HG03135 (cell line): Measurements from ENCODE around the gene C1orf74.
"Not testable (repeated sequence)": the region's sequence is repeated elsewhere in the genome, so short reads cannot be mapped to it uniquely, and the experiment has no call there.

ENCODE experiments used
- ATAC-seq: cut with Tn5 transposase; IDR thresholded peaks from one replicate; pipeline ENCODE4 v1.9.1; 2021; ENCODE audit warnings: mild to moderate bottlenecking, moderate library complexity; ENCODE audit not compliant: unreplicated experiment

C1orf74 gene

DNA sequence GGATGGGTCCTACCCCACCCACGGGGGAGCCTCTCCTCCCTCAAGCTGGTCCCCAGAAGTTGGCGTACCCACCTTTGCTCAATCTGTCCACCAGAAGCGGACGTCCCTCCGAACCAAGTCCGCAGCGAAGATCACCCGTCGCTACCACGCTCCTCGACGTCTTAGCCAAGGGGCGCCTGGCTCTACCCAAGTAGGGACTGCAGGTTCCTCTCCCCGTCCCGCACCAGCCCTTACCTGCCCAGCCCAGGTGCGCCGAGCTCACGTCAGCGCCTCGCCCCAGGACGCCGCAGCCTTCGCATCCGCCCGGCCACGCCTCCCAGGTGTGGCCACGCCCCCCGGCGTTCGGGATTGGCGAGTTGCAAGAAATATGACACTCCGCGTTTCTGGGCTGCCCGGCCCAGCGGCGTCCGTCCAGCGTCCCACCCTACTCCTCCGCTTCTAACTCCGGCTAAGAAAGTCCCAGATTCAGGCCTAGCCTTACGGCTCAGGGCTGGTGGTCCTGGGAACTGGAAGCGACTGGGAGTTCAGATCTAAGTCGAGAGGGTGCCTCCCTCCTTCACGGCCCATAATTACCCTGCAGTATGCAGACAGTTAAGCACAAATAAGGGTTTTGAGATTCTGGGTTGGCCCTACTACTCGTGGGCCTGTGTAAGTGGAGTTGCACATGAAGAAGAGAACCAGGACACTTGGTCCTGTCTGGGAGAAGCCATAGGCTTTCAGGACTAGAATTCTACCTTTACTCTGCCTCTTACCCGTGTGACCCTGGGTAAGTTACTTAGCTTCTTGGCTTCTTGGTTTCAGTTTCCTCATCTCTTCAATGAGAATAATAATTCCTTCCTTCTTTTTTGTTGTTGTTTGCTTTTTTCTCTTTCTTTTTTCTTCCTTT, 21.8 kb upstream of the C1orf74 start, which contains the start of gene IRF6:
Gene IRF6, minus strand, starts transcription at position 268 of the 886 bp plus-strand sequence. CDS start 4,729 bp downstream, outside the sequence.
- ATAC-seq = peak; percentile 96

DNA sequence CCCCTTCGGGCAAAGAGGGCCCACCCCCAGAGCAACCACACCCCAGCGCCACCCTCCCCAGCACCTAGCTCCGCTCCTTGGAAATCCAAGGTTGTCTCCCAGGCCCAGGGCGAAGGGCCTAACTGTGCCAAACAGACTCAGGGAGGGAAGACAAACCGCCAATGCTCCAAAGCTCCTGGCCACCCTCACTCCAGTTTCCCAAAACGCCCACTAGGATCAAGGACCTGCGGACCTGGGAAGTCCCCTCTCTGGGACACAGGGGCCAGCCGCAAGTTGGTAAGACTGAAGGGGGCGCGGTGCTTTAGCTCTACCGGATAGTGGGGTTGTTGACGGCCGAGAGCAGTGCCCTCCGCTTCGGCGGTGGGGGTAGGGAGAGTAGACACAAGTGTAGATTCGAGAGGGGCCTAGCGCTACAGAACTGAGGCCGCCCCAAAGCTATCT, 21.0 kb upstream of the C1orf74 start:
- no peak for ATAC-seq

DNA sequence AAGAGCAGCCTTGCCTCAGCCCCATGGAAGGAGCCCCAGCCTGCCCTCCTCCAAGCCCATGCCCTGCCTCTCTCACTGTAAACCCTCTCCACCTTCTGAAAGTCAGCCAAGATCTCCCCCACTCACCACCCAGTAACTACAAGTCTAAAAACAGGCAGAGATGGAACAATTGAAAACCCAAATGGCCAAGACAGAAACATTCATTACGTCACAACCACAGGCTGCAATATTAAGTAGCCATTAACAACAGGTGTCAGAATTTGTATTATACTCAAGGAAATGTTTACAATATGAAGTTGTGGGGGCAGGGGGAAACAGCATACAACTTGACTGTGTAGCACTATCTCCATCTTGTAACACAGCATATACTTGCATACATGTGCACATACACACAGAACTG, 19.2 kb upstream of the C1orf74 start:
- ATAC-seq = no peak

DNA sequence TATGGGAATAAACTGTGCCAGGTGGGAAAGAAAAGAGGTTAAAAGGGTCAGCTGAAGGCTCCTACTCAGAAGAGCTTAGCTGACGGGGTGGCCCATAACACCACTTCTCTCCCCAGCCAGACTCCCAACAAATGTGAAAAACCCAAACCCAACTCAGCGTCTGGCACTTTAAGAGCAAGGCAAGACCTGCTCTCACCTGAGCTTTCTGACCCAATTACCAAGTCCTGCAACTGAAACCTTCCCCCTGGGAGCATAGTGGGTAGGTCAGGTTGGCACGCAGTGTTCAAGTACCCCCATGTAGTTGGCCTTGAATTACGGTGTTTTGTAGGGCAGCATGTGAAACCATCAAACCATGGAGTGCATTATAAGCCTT, 18.4 kb upstream of the C1orf74 start:
- ATAC-seq = no peak

DNA sequence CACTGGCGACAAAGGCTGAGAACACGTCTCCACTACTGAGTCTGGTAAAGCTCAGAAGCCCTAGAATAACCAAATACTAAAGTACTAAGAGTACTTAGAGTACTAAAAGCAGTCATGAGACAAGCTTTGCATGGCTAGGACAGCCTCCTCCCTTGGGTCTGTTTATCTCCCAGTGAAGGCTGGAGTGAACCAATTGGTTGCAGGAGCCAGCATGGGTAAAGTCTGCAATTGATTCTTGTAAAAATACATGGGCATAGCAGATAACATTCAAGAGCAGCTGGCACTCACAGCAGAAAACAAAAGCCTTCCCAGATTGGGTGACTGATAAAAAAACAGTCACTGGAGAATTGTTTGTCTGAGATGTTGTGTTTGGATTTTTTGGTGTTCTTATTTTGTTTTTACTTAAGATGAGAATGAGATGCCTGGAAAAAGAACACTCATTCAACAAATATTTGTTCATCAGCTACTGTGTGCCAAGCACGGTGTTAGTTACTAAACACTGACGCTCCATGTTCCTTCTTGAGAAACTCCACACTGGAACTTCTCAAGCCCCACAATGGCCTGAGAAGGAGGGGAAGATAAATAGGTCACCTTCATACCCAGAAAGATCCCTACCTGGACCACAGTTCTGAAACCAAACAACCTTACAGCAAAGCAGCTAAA, 17.9 kb upstream of the C1orf74 start:
- ATAC-seq = no peak

DNA sequence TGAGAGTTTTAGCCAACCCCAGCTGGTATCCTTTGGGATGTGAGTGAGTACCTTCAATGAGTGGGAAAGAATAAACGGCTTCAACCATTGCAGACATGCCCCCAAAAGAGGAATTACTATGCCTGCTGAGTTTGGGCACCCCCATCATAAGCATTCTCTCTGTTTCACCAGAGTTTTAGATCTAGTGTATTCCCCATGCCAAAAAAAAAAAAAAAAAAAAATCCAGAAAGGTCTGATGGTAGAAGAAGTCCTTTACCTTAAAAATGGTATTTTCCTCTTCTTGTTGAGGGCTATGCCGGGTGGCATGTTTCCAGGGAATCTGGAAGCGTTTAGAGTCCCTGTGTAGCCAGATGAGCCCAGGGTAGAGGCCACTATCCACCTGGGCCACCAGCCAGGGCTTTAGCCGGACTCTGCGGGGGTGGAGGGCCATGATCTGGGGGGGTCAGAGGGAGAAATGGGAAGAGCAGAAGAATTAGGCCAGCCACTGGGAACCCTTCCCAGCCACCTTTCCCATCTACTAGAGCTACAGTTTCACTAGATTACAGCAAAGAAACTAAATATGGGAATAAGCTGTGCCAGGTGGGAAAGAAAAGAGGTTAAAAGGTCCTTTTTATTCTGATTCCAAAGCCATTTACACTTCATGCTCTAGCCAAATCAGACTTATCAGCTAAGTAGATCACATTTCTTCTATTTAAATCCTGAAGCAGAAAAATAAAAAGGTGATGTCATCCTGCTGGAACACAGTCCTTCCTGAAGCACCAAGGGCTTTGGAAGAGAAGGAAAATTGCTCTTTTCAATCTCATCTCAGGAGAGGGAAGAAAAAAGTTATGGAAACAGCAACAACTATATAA, 16.9 kb upstream of the C1orf74 start:
- no peak for ATAC-seq

DNA sequence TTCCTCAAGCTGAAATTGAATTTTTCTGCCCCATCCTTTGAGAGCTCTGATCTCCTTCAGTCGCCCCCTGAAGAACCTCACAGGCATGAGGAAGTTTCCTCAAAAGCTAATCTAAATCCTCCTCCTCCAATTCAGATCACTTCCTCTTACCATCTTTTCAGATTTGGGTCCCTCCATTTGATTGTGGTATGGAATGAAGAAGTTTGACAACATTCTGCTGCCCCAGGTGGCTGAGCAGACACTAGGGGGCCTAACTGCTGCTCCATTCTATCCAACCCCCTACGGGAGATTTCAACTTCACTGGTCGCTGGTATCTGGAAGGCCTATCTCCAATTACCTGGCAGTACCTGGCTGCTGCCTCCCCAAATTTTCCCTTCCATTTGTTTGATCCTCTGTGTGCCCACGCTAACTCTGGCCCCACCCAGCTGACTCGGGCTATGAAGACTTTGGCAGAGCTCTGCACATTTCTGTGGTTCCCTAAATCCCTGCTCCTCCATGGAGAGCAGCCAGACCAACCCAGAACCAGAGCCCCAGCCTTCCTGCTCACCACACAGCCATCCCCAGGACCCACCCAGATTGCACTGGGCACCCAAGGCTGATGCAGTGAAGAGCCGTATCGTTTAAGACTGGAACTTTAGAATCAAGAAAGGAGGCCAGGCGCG, 13.8 kb upstream of the C1orf74 start:
- no peak for ATAC-seq

DNA sequence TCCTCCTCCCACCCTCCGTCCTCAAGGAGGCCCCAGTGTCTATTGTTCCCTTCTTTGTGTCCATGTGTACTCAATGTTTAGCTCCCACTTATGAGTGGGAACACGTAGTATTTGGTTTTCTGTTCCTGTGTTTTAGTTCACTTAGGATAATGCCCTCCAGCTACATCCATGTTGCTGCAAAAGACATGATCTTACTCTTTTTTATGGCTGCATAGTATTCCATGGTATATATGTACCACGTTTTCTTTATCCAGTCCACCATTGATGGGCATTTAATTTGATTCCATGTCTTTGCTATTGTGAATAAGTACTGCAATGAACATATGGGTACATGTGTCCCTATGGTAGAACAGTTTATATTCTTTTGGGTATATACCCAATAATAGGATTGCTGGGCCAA, 9.4 kb upstream of the C1orf74 start:
- ATAC-seq = not testable (repeated sequence)

DNA sequence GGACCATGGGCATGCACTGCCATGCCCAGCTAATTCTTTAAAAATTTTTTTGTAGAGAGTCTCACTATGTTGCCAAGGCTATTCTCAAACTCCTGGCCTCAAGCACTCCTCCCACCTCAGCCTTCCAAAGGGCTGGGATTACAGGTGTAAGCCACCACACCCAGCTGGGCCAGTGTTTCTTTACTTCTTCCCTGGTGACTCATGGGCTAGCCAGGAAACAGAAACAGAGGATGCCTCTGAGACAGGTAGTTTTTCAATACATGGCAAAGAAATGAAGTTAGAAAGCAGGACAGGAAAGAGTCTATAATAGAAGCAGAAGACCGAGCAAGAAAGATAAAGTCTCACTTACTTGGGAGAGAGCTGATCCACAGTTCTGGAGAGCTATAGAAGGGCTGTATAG, 7.6 kb upstream of the C1orf74 start:
- no peak for ATAC-seq

DNA sequence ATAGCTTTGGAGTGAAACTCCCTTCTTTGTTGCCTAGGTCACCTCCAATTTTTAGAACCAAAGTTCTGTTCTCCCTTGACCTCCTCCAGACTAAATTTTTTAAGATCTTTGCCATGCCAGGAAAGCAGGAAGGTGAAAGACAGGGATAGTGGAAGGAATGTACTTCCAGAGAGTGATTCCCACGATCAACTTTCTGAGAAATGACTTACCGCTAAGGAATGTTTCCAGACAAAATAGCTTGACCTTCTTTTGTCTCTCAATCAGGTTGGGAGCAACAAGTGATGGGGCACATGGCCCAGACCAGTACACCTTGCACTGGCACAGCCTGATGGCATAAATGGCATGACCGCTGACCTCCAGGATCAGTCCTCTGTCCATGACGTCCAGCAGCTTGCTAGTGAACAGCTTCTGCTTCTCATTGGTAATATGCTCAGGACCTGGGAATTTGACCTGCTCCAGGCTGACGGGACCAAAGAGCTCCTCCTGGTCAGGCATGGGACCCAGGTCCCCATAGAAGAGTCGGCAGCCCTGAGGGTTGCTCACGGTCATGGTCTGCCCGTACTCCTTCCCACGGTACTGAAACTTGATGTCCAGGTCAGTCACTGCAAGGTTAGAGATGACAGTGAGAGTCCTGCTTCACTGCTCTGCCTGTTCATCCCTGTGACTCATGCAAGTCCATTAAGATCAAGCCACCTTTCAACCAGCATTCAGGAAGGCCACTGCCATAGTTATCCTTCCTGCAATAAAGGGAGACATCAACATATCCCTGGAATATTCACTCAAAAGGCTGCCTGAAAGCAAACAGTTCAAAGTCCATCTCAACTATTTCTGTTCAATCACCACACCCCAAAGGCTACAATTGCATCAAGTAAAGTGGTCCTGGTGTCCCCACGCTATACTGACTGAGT, 6.2 kb upstream of the C1orf74 start:
- ATAC-seq = no peak

DNA sequence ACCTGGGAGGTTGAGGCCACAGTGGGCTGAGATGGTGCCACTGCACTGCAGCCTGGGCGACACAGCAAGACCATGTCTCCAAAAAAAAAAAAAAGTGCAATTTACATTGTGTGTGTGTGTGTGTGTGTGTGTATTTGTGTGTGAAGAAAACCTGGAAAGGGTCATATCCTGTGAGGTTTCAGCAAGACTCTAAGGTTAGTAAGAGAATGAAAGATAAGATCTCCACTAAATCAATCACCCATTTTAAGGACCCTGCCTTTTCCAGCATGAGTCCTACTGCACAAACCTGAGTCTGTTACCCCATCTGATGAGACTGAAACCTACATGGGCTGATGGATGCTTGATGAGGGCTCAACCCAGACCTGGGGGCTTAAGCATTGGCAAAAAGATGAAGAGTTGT, 4.9 kb upstream of the C1orf74 start:
- ATAC-seq = no peak

DNA sequence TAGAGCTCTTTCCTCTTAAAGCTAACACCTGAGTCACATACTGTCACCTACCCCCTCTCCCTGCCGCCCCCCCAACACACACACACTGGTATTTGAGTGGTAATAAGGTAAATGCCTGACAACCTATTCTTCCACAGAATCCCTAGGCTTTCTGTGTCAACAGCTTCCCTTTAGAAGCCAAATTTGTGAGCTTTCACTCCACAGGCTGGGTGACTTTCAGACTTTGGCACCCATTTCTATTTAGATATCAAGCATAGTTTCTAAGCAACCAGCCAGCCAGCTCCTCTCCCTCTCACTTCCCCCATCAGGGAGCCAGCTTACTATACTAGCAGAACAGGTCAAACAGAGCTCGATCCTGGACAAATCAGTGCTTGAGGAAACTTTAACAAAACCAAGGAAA, 3.2 kb upstream of the C1orf74 start:
- no peak for ATAC-seq

DNA sequence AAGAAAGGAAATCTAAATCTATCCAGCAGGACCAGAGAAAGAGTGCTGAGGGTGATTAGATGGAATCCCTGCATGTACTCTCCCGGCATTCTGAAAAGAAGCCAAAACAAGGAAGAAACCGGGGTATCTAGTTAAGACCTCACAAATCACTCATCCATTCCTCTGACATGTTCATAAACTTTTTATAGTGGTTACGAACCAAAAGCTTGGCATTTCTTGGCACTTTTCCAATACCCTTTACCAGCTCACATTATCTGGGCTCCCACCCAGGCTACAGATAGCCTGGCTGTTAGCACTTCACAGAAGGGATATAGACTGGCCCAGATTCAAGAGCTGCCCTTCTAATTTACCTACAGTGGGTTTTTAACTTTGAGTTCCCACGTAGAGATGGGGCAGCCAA, 1.8 kb upstream of the C1orf74 start:
- no peak for ATAC-seq

DNA sequence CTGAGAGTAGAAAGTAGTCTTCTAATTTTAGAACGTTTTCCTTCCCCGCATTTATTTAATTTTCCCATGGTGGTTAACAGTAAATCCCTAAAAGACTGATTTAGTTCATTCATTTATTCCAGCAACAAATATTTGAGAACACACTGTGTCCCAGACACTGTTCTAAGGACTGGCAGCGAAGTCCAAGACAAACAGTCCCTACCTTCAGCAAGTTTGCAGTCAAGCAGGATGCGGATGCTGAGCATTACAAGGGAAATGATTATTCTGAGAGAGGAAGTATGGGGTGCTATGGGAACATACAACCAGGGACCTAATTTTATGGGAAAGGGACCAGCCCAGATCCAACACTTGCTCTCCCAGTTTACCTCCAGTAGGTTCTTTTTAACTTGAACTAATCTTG, 1.2 kb upstream of the C1orf74 start:
- no peak for ATAC-seq

DNA sequence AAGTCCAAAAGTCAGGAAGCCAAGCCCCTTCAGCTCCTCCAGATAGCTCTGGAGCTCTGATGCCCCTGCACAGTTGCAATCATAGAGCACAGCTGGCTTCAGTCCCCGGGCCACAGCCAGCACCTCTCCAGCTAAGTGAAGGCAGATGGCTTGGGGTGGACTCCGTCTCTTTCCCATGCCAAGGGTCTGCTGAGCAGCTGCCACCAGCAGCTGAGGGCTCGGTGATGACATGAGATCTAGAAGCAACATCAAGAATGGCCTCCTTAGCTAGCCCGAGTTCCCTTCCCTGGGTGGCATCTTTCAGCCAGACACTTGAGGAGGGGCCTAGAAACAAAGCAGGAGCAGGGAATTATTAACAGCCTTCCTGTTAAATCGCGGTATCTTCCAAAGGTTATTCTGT, 973 bp downstream of the C1orf74 start:
- no peak for ATAC-seq

DNA sequence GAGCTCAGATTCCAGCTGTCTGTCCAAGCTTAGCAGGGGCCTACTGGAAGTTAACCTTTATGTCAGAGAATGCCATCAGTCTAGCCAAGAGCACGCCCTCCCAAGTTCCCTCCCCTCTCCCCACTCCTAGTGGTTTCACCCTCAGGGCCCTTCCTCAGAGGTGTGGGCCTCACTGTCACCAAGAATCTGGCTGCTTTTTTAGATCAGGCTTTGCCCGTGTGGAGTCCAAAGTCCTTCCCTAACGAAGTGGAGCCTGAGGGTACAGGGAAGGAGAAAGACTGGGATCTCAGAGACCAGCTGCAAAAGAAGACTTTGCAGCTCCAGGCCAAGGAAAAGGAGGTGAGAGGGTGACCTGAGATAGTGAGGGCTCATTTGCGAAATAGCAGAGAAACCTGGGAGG, 4.1 kb downstream of the C1orf74 start:
- no peak for ATAC-seq

DNA sequence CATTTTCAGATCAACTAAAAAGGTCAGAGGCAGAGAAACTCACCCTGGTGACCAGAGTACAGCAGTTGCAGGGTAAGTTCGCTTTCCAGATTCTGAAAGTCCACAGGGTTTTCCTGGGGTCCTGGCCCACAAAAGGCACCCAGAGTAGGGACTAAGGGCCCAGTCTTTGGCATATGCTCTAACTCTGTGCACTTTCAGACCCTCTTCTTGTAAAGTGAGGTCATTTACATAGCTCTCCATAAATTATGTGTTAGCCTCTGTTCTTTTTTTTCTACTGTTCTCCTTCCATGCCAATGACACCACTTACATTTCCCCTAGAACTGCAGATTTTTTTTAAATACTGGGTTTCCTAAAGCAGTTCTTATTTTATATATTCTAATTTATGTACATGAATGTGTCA, 6.3 kb downstream of the C1orf74 start:
- no peak for ATAC-seq

DNA sequence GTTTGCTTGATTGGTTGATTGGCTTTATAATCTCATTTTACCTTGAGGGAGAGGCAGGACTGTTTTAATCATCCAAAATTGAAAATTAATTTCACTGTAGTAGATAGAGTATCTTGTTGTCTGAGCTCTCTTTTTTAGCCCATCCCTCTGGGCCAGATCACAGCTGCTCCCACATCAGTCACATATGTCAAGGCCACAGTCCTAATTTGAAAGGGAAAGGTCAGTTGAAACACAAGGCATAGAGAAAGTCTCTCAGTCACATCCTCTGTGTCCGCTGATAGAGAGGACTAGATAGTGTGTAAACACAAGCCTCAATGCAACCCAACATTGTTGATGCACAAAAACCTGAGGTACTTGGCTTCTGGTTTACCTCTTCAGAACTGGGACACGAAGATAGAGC, 6.8 kb downstream of the C1orf74 start:
- ATAC-seq = no peak

DNA sequence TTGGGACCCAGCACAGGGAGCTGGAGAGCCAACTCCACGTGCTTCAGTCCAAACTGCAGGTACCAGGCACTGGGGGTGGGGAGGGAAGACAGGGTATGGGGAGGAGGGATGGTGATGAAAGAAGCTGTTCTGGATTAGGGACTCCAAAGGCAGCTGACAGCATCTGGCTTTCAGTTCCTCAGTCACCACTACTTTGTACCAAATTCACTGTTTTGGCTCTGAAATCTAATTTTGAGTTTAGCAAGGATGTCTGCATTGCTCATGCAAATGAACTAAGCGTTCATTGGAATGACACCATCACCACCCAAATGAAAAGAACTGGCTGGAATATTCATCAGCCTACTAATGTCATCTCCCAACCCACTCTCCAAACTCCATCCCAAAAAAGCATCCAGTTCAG, 8.7 kb downstream of the C1orf74 start:
- no peak for ATAC-seq

DNA sequence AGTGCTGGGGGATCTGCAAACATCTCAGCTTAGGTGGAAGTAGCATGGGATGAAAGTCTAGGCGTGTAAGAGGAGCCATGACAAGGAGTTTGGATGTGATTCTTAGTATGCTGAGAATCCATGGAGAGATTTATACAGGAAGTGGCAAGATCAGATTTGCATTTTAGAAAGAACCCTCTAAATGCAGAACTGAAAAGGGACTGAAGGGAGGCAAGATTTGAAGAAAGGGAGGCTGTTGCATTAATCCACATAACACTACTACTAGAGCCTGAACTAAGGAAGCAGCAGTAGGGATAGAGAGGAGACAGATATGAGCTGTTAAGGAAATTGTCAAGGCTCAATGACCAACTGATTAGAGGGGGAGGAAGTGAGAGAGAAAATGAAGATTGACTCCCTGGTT, 9.8 kb downstream of the C1orf74 start:
- ATAC-seq = no peak
